ENCODE measurements around the gene MTX3.

- no peak for TF ChIP-seq CTCF (IDR thresholded peaks at IDR 0.05; ENCODE audit: extremely low read depth in 1 of 2, insufficient read depth in 1 of 2, low read depth in 1 of 2, low read length in 2 of 2)
- TF ChIP-seq EZH2 (IDR thresholded peaks at IDR 0.05; ENCODE audit: borderline replicate concordance, low read depth, low read length, severe bottlenecking), result no peak
- TF ChIP-seq POLR2AphosphoS5 (IDR thresholded peaks at IDR 0.05; ENCODE audit: insufficient read depth, low read depth, low read length), result no peak
- no peak for TF ChIP-seq POLR2A (IDR thresholded peaks at IDR 0.05; ENCODE audit: low read depth, low read length)
- no peak for TF ChIP-seq MAX (IDR thresholded peaks at IDR 0.05; ENCODE audit: insufficient read depth, insufficient read length)
- TF ChIP-seq FOS (IDR thresholded peaks at IDR 0.05; ENCODE audit: borderline replicate concordance, insufficient read depth, low read length), result no peak
- TF ChIP-seq GATA2 (IDR thresholded peaks at IDR 0.05; ENCODE audit: insufficient read depth, insufficient read length, low read depth, low read length), result no peak
- TF ChIP-seq JUN (IDR thresholded peaks at IDR 0.05; ENCODE audit: borderline replicate concordance, insufficient read depth, insufficient read length, low read depth), result no peak
Observed at GRCh38 chr5:80025069-80025468, 34.0 kb upstream of the MTX3 start.
